D721Med (cell line): ENCODE measurements around the gene PDLIM5.

ENCODE experiments used
- DNase-seq: peaks from one replicate; pipeline ENCODE4 v3.0.0; 2011; ENCODE audit warnings: low spot score; ENCODE audit not compliant: insufficient read length
- FAIRE-seq: peaks from 2 replicates; lab custom pipeline; 2011; peaks lifted over from hg19 to GRCh38; lab: Jason Lieb, UNC
- TF ChIP-seq, protein P1 (sequence below): IDR thresholded peaks from 2 replicates; pipeline ENCODE4 v1.5.1; 2012; ENCODE audit warnings: mild to moderate bottlenecking, control low read depth; ENCODE audit not compliant: insufficient read depth; ENCODE audit errors: missing control alignments

Gene PDLIM5

GRCh38 chr4:94415448-94415847 lies 36.3 kb upstream of the PDLIM5 start:
- DNase-seq (no peak), FAIRE-seq (no peak)
- TF ChIP-seq, protein P1, sequence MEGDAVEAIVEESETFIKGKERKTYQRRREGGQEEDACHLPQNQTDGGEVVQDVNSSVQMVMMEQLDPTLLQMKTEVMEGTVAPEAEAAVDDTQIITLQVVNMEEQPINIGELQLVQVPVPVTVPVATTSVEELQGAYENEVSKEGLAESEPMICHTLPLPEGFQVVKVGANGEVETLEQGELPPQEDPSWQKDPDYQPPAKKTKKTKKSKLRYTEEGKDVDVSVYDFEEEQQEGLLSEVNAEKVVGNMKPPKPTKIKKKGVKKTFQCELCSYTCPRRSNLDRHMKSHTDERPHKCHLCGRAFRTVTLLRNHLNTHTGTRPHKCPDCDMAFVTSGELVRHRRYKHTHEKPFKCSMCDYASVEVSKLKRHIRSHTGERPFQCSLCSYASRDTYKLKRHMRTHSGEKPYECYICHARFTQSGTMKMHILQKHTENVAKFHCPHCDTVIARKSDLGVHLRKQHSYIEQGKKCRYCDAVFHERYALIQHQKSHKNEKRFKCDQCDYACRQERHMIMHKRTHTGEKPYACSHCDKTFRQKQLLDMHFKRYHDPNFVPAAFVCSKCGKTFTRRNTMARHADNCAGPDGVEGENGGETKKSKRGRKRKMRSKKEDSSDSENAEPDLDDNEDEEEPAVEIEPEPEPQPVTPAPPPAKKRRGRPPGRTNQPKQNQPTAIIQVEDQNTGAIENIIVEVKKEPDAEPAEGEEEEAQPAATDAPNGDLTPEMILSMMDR: no peak

DNA sequence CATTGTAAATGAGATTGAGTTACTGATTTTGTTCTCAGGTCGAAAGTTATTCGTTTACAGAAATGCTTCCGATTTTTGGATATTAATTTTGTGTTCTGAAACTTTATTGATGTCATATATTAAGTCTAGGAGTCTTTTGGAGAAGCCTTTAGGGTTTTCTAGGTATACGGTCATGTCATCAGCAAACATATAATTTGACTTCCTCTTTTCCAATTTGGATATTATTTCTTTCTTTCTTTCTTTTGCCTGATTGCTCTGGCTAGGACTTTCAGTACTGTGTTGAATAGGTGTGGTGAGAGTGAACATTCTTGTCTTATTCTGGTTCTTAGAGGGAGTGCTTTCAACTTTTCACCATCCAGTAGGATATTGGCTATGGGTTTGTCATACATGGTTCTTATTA lies 35.4 kb upstream of the PDLIM5 start:
- FAIRE-seq: no peak
- TF ChIP-seq, protein P1: no peak
- no peak for DNase-seq

- TF ChIP-seq, protein P1: no peak
- DNase-seq (no peak), FAIRE-seq (no peak)
These were observed 34.8 kb upstream of the PDLIM5 start for GRCh38 chr4:94416981-94417380.

DNA sequence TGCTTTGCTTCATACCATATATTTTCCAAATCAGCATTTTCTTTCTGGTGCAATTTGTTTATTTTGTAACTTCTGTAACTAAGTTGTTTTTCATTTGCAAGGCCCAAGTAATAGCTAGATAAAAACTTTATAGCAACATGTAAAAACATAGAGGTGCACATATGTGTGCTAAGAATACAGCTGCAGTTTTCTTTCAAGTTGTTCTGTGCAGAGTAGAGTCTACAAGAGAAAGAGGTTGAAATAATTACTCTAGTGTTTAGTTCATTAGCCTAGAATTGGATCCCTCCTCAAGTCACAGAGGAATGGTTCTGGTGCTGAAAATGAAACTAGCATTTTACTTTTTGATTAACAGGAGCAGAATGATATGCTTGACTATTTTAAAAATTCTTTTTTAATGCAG lies 32.2 kb upstream of the PDLIM5 start:
- FAIRE-seq: no peak
- TF ChIP-seq, protein P1: no peak
- DNase-seq: no peak

- FAIRE-seq (peak; percentile 70), DNase-seq (no peak)
These were observed 31.8 kb upstream of the PDLIM5 start for GRCh38 chr4:94419956-94420355.

GRCh38 chr4:94420356-94420755 lies 31.4 kb upstream of the PDLIM5 start:
- FAIRE-seq: no peak
- TF ChIP-seq, protein P1: no peak

More at GRCh38 chr4:94419956-94420355, 31.8 kb upstream of the PDLIM5 start:
- TF ChIP-seq, protein P1: no peak

GRCh38 chr4:94426783-94427182 lies 25.0 kb upstream of the PDLIM5 start:
- no peak for FAIRE-seq
- TF ChIP-seq, protein P1: no peak
- DNase-seq: no peak

More at GRCh38 chr4:94420356-94420755, 31.4 kb upstream of the PDLIM5 start:
- no peak for DNase-seq
